ENCODE data around the gene EIF4B. TPM values are rescaled to one million over a fixed set of nuclear protein-coding genes. Genes with fewer than 3 reads are reported as not detected.

EIF4B gene
- total and polyA plus RNA-seq, 2 of the 13 experiments (the other 11 are each of a cell fraction or from before 2014, with no cell fraction given): 416 to 548 TPM

- Histone ChIP-seq H3K79me2 (ENCODE audit: insufficient read depth, low read length) (no peaks in the 10 kb centered on the region), H2AFZ (ENCODE audit: low read length) (no peak overlapping the region), H4K20me1 (ENCODE audit: insufficient read depth, low read length) (no peaks in the 10 kb centered on the region), H3K36me3 (replicated peaks in 1 of 2; ENCODE audit: control insufficient read depth in 1 of 2, insufficient read depth in 2 of 2, low read length in 2 of 2) (no peaks in the 10 kb centered on the region), H3K27ac (ENCODE audit: extremely low read length, insufficient read depth, low read length) (no peak overlapping the region), H3K9ac (ENCODE audit: insufficient read depth, low read depth, low read length) (peak overlapping the region; percentile 36; the same call in 1 of the 2 replicates), H3K4me2 (ENCODE audit: low read depth, low read length) (peak overlapping the region; percentile 62), H3K4me3 (replicated peaks in 1 of 3; ENCODE audit: insufficient read depth in 1 of 3, low read depth in 2 of 3, low read length in 3 of 3) (peak overlapping the region in 1 of 3 experiments; percentile 44; a peak in 1 of 6 replicates), H3K4me1 (ENCODE audit: insufficient read depth, low read length) (peaks cover 74% of the 10 kb centered on the region), H3K27me3 (ENCODE audit: control insufficient read depth in 1 of 2, insufficient read depth in 2 of 2, low read length in 2 of 2) (no peaks in the 10 kb centered on the region), H3K9me3 (ENCODE audit: low read length) (no peaks in the 10 kb centered on the region)
- CTCF ChIA-PET (ENCODE audit: low intra/inter-chr PET ratio, low total read pairs): interaction anchor here (1.4 to 2.8 kb wide), 3 partner anchors 26 to 91 kb away, joined by 4 to 21 read pairs (median 14); partner anchors contain the start of gene KRT8
- peak; percentile 68 for DNase-seq (ENCODE audit: low spot score)
- in situ Hi-C loops (cut with HindIII; ENCODE audit: extremely low pct_ligation_motif_present, low pct_unique_long_range_greater_than_20kb): loop anchor here (5.0 to 25.0 kb wide), 4 partner anchors 89 to 839 kb away; partner anchors contain the start of genes KRT1 and KRT84
- POLR2A ChIA-PET: interaction anchor here (1.0 to 1.2 kb wide), 4 partner anchors 27 to 91 kb away, joined by 4 to 5 read pairs (median 4); partner anchors contain the start of genes KRT18 and KRT8
- no peak for FAIRE-seq
- intact Hi-C loops (cut with micrococcal nuclease; ENCODE audit: unreplicated experiment): loop anchor here (1.0 kb wide), 3 partner anchors 49 to 92 kb away; partner anchors contain the start of gene KRT8
- no TSS peak for BruUV-seq (replicated peaks)
- ATAC-seq: peak; percentile 78
- 14% methylated on average over 10 of the region's 11 CpGs for WGBS (ENCODE audit: low lambda C conversion rate)
- TF ChIP-seq GATAD2A (CRISPR knock-in tag; IDR thresholded peaks at IDR 0.05): peak; percentile 52; the same call in 1 of the 2 replicates
- peak; percentile 75; the same call in 1 of the 2 replicates for TF ChIP-seq KDM2A (CRISPR knock-in tag; IDR thresholded peaks at IDR 0.05; ENCODE audit: borderline replicate concordance, low read depth)
- TF ChIP-seq ZBTB7B (CRISPR knock-in tag; IDR thresholded peaks at IDR 0.05): no peak
- TF ChIP-seq ZNF619 (CRISPR knock-in tag; IDR thresholded peaks at IDR 0.05): peak; percentile 34; the same call in 1 of the 2 replicates
- no peak for TF ChIP-seq SRSF9 (IDR thresholded peaks at IDR 0.05; ENCODE audit: borderline replicate concordance, insufficient read depth, low read depth, low read length, poor library complexity, severe bottlenecking)
- TF ChIP-seq SMARCC2 (IDR thresholded peaks at IDR 0.05): no peak
- no peak for TF ChIP-seq CEBPG (CRISPR knock-in tag; IDR thresholded peaks at IDR 0.05)
- TF ChIP-seq KDM3A (CRISPR knock-in tag; IDR thresholded peaks at IDR 0.05; ENCODE audit: low read depth): no peak
- no peak for TF ChIP-seq ZMAT3 (CRISPR knock-in tag; conservative IDR thresholded peaks at IDR 0.05)
- no peak for TF ChIP-seq REL (CRISPR knock-in tag; conservative IDR thresholded peaks at IDR 0.05)
- TF ChIP-seq ZNF737 (CRISPR knock-in tag; IDR thresholded peaks at IDR 0.05; ENCODE audit: borderline replicate concordance): no peak
- TF ChIP-seq ZNF646 (CRISPR knock-in tag; IDR thresholded peaks at IDR 0.05): no peak
- no peak; the same call in 1 of the 2 replicates for TF ChIP-seq ZNF691 (CRISPR knock-in tag; IDR thresholded peaks at IDR 0.05; ENCODE audit: borderline replicate concordance, low read depth)
- no peak for TF ChIP-seq HOXA7 (CRISPR knock-in tag; IDR thresholded peaks at IDR 0.05)
These were observed 30.3 kb upstream of the EIF4B start for GRCh38 chr12:52975820-52976573.
